MM.1S (cell line): ENCODE measurements around the gene DOLPP1.
A peak's percentile ranks its signal among the peaks of the same experiment; 100 is the strongest.

Experiments used
- DNase-seq: peaks from one replicate; pipeline ENCODE4 v3.0.0-alpha.2; 2015
- H2AFZ ChIP-seq: fragments of 300-600 bp; sonication (generic); 2 replicates; pipeline ENCODE4 v1.6.0; 2016; ENCODE audit warnings: antibody characterized with exemption, low read length
- H3F3A ChIP-seq: fragments of 300-600 bp; sonication (generic); 2 replicates; pipeline ENCODE4 v1.6.1; 2016; ENCODE audit warnings: mild to moderate bottlenecking, antibody characterized with exemption, low read length, moderate library complexity, mixed read lengths; ENCODE audit not compliant: insufficient read depth
- H3K27ac ChIP-seq: fragments of 300-600 bp; sonication (generic); 2 replicates; pipeline ENCODE4 v1.5.1; 2016; ENCODE audit warnings: mild to moderate bottlenecking, low read length
- H3K27me3 ChIP-seq: fragments of 300-600 bp; sonication (generic); replicated peaks from 2 replicates; pipeline ENCODE4 v1.6.0; 2016; ENCODE audit warnings: low read length; ENCODE audit not compliant: insufficient read depth
- H3K36me3 ChIP-seq: fragments of 300-600 bp; sonication (generic); replicated peaks from 2 replicates; pipeline ENCODE4 v1.6.1; 2016; ENCODE audit warnings: mild to moderate bottlenecking, low read length, mixed read lengths; ENCODE audit not compliant: insufficient read depth
- H3K4me1 ChIP-seq: fragments of 300-600 bp; sonication (generic); 2 replicates; pipeline ENCODE4 v1.6.1; 2016; ENCODE audit warnings: low read length, mixed read lengths
- H3K4me2 ChIP-seq: fragments of 300-600 bp; sonication (generic); 2 replicates; pipeline ENCODE4 v1.6.0; 2016; ENCODE audit warnings: low read depth, low read length
- H3K4me3 ChIP-seq: fragments of 300-600 bp; sonication (generic); 2 replicates; pipeline ENCODE4 v1.5.1; 2016; ENCODE audit warnings: low read length, mixed read lengths
- H3K79me2 ChIP-seq: fragments of 300-600 bp; sonication (generic); 2 replicates; pipeline ENCODE4 v1.6.1; 2016; ENCODE audit warnings: mixed run types, low read length, mixed read lengths
- H3K9ac ChIP-seq: fragments of 300-600 bp; sonication (generic); 2 replicates; pipeline ENCODE4 v1.6.1; 2016; ENCODE audit warnings: low read length, mixed read lengths
- H3K9me2 ChIP-seq: fragments of 300-600 bp; sonication (generic); replicated peaks from 2 replicates; pipeline ENCODE4 v1.6.1; 2016; ENCODE audit warnings: mild to moderate bottlenecking, low read length, mixed read lengths; ENCODE audit not compliant: insufficient read depth
- H3K9me3 ChIP-seq: fragments of 300-600 bp; sonication (generic); replicated peaks from 2 replicates; pipeline ENCODE4 v1.6.1; 2016; ENCODE audit warnings: mild to moderate bottlenecking, low read length, mixed read lengths; ENCODE audit not compliant: insufficient read depth
- H4K20me1 ChIP-seq: fragments of 300-600 bp; sonication (generic); 2 replicates; pipeline ENCODE4 v1.6.1; 2016; ENCODE audit warnings: mild to moderate bottlenecking, low read length, moderate library complexity, mixed read lengths; ENCODE audit not compliant: insufficient read depth
- CTCF ChIP-seq: fragments of 300-600 bp; sonication (generic); IDR thresholded peaks from 2 replicates; pipeline ENCODE4 v1.5.1; 2016; ENCODE audit warnings: antibody characterized with exemption, low read length, mixed read lengths
- EZH2 ChIP-seq: fragments of 300-600 bp; sonication (generic); optimal IDR thresholded peaks from 2 replicates; pipeline ENCODE3; 2017; ENCODE audit warnings: low read depth, mild to moderate bottlenecking, antibody characterized with exemption, low read length, mixed read lengths
- EZH2phosphoT487 ChIP-seq: fragments of 300-600 bp; sonication (generic); IDR thresholded peaks from 2 replicates; pipeline ENCODE4 v1.6.1; 2018; ENCODE audit warnings: antibody characterized with exemption, low read length

Gene DOLPP1

GRCh38 chr9:129108083-129108804 is 27.3 kb downstream of the DOLPP1 start:
- no peak for DNase-seq
- Histone ChIP-seq H3K4me1 (no peaks in the 10 kb centered on the region), H3K36me3 (no peaks in the 10 kb centered on the region), H3K9me2 (no peaks in the 10 kb centered on the region), H3K27ac (no peak overlapping the region), H3K27me3 (peaks cover 18% of the 10 kb centered on the region), H3K4me2 (no peak overlapping the region), H4K20me1 (no peaks in the 10 kb centered on the region), H3F3A (no peaks in the 10 kb centered on the region), H3K9ac (no peak overlapping the region), H3K4me3 (no peak overlapping the region), H3K9me3 (no peaks in the 10 kb centered on the region), H3K79me2 (peaks cover 19% of the 10 kb centered on the region), H2AFZ (no peak overlapping the region)
- TF ChIP-seq EZH2phosphoT487 (no peak), CTCF (no peak), EZH2 (no peak)

- Histone ChIP-seq H3F3A (no peaks in the 10 kb centered on the region), H3K4me2 (no peak overlapping the region), H3K79me2 (peaks cover 27% of the 10 kb centered on the region), H3K27ac (no peak overlapping the region), H3K27me3 (peaks cover 18% of the 10 kb centered on the region), H3K4me1 (no peaks in the 10 kb centered on the region), H3K9ac (no peak overlapping the region), H3K4me3 (no peak overlapping the region), H4K20me1 (no peaks in the 10 kb centered on the region), H3K36me3 (no peaks in the 10 kb centered on the region), H3K9me2 (no peaks in the 10 kb centered on the region), H2AFZ (no peak overlapping the region), H3K9me3 (no peaks in the 10 kb centered on the region)
- no peak for DNase-seq
- TF ChIP-seq CTCF (no peak), EZH2phosphoT487 (no peak), EZH2 (no peak)
Measured at GRCh38 chr9:129108805-129109536, 28.1 kb downstream of the DOLPP1 start.

GRCh38 chr9:129109537-129109903 is 28.6 kb downstream of the DOLPP1 start:
- H3K9me3 ChIP-seq: no peaks in the 10 kb centered on the region
- no peak overlapping the region for H3K9ac ChIP-seq
- no peaks in the 10 kb centered on the region for H3K9me2 ChIP-seq
- H3K27ac ChIP-seq: no peak overlapping the region
- H3K36me3 ChIP-seq: no peaks in the 10 kb centered on the region
- H3K4me3 ChIP-seq: no peak overlapping the region
- no peaks in the 10 kb centered on the region for H4K20me1 ChIP-seq
- no peaks in the 10 kb centered on the region for H3K4me1 ChIP-seq
- H2AFZ ChIP-seq: no peak overlapping the region
- H3K4me2 ChIP-seq: peak overlapping the region; percentile 77; the same call in 1 of the 2 replicates
- TF ChIP-seq CTCF: no peak
- TF ChIP-seq EZH2phosphoT487: no peak
- TF ChIP-seq EZH2: no peak
- H3K79me2 ChIP-seq: peaks cover 32% of the 10 kb centered on the region
- H3F3A ChIP-seq: no peaks in the 10 kb centered on the region
- peaks cover 18% of the 10 kb centered on the region for H3K27me3 ChIP-seq
- DNase-seq: peak; percentile 16
